RPMI7951 (cell line): ENCODE data around the gene AHI1. TPM values are rescaled to one million over a fixed set of nuclear protein-coding genes. Genes with fewer than 3 reads are reported as not detected.
"Not testable (repeated sequence)": the region's sequence is repeated elsewhere in the genome, so short reads cannot be mapped to it uniquely, and the experiment has no call there.

ENCODE experiments used
- DNase-seq: peaks from one replicate; pipeline ENCODE4 v3.0.0-alpha.2; 2012; ENCODE audit warnings: low read depth
- total RNA-seq: library from RNA; depleted of rRNA; stranded (reverse); fragments of >200 nt; shearing (Covaris generic); gene quantifications from 2 replicates; pipeline ENCODE4 v1.2.3, GENCODE V29; 2014

Gene AHI1
- total RNA-seq, 1 experiment from 2014 or later = 22.9 TPM

GRCh38 chr6:135505648-135506047, 8.1 kb upstream of the AHI1 start:
- DNase-seq = no peak

GRCh38 chr6:135505222-135505621, 7.7 kb upstream of the AHI1 start:
- DNase-seq = no peak

GRCh38 chr6:135504734-135505133, 7.2 kb upstream of the AHI1 start:
- DNase-seq = no peak

- no peak for DNase-seq
Observed at GRCh38 chr6:135503703-135504475, 6.3 kb upstream of the AHI1 start.

GRCh38 chr6:135499441-135500340, 2.2 kb upstream of the AHI1 start:
- no peak for DNase-seq

GRCh38 chr6:135498185-135498841, 773 bp upstream of the AHI1 start:
- peak; percentile 91 for DNase-seq

GRCh38 chr6:135496800-135497411, 634 bp downstream of the AHI1 start:
- no peak for DNase-seq

- no peak for DNase-seq
Observed at GRCh38 chr6:135493218-135493961, 4.2 kb downstream of the AHI1 start.

- DNase-seq = no peak
Observed at GRCh38 chr6:135490381-135490780, 7.2 kb downstream of the AHI1 start.

GRCh38 chr6:135488023-135488422, 9.5 kb downstream of the AHI1 start:
- DNase-seq = peak; percentile 37

GRCh38 chr6:135483903-135484302, 13.6 kb downstream of the AHI1 start:
- not testable (repeated sequence) for DNase-seq

GRCh38 chr6:135481783-135482369, 15.7 kb downstream of the AHI1 start:
- peak; percentile 4 for DNase-seq

GRCh38 chr6:135479601-135480000, 17.9 kb downstream of the AHI1 start:
- no peak for DNase-seq

- no peak for DNase-seq
Observed at GRCh38 chr6:135478626-135479025, 18.9 kb downstream of the AHI1 start.

- DNase-seq = peak; percentile 37
Observed at GRCh38 chr6:135475292-135475886, 22.2 kb downstream of the AHI1 start.

- no peak for DNase-seq
Observed at GRCh38 chr6:135474362-135474761, 23.2 kb downstream of the AHI1 start.

- DNase-seq = no peak
Observed at GRCh38 chr6:135465903-135466302, 31.6 kb downstream of the AHI1 start.

GRCh38 chr6:135465307-135465706, 32.2 kb downstream of the AHI1 start:
- DNase-seq = no peak

- DNase-seq = no peak
Observed at GRCh38 chr6:135464634-135465033, 32.9 kb downstream of the AHI1 start.

GRCh38 chr6:135461208-135461607, 36.3 kb downstream of the AHI1 start:
- DNase-seq = no peak
